Retinal pigment epithelial cell (primary cell): ENCODE data around the gene GTF3C2.

Source experiments
- DNase-seq: peaks from one replicate; pipeline ENCODE4 v3.0.0-alpha.2; 2010; ENCODE audit warnings: low read depth
- H3K4me3 ChIP-seq: 2 replicates; pipeline ENCODE4 v1.5.1; 2011; ENCODE audit warnings: mild to moderate bottlenecking, low read length, control low read depth, moderate library complexity
- CTCF ChIP-seq: conservative IDR thresholded peaks from 2 replicates; pipeline ENCODE4 v1.5.1; 2011; ENCODE audit warnings: low read depth, low read length, control low read depth, inconsistent platforms

The GTF3C2 gene

GRCh38 chr2:27370816-27371620, 14.5 kb upstream of the GTF3C2 start:
- peak overlapping the region; percentile 75 for H3K4me3 ChIP-seq
- no peak for DNase-seq
- no peak for TF ChIP-seq CTCF

- peak; percentile 96 for DNase-seq
- peak within 1 kb of the TSS; percentile 75 for H3K4me3 ChIP-seq
- peak; percentile 78 for TF ChIP-seq CTCF
Measured at GRCh38 chr2:27370026-27370815, 13.7 kb upstream of the GTF3C2 start, which contains the start of the genes EIF2B4 and SNX17. TSS of gene EIF2B4 (minus strand) at chr2:27370338. CDS start at chr2:27370314, 24 bp downstream. TSS of gene SNX17 (plus strand) at chr2:27370616. CDS start at chr2:27370744, 128 bp downstream.

GRCh38 chr2:27369471-27370025, 13.0 kb upstream of the GTF3C2 start:
- no peak for TF ChIP-seq CTCF
- no peak for DNase-seq
- H3K4me3 ChIP-seq: peak overlapping the region; percentile 75

GRCh38 chr2:27363933-27364332, 7.4 kb upstream of the GTF3C2 start:
- DNase-seq: no peak
- no peak for TF ChIP-seq CTCF

GRCh38 chr2:27362678-27363420, 6.3 kb upstream of the GTF3C2 start:
- no peak overlapping the region for H3K4me3 ChIP-seq
- DNase-seq: no peak
- TF ChIP-seq CTCF: no peak

More at GRCh38 chr2:27363933-27364332, 7.4 kb upstream of the GTF3C2 start:
- no peak overlapping the region for H3K4me3 ChIP-seq

GRCh38 chr2:27356056-27356381, 545 bp downstream of the GTF3C2 start:
- H3K4me3 ChIP-seq: peak overlapping the region; percentile 80
- DNase-seq: no peak
- no peak for TF ChIP-seq CTCF
